Measurements from ENCODE around the gene IGLL1.

DNA sequence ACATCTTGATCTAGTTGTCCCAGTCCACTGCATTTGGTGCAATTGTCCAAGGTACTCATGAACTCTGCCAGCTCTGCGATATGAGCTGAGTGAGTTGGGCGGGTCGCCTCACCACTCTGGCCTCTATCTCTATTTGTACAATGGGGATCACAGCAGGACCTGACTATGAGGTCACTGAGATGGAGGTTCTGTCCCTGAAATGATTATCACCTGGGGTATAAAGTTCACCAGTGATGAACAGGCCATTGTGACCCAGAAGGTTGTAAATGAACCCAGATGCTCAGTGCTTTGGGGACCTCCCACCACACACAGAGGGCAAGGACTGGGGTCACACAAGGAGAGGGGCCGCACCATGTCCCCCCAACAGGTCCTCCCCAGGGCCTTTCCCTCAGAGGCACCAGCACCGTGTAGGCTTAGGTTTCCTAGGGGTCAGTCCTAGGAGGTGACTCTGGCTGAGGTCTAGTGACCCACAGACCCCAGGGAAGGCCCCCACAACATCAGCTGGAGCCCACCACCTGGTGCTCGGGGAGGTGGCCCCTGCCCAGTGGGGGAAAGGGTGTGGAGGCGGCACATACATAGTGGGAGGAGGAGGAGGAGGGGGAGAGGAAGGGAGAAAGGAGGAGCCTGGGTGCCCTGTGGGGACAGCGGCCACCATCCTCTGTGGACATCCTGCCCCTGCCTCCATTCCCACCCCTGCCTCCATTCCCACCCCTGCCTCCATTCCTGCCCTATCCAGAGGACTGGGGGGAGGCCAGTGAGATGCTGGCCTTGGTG lies 25.0 kb upstream of the IGLL1 start:
- no peak for TF ChIP-seq POLR2A (IDR thresholded peaks at IDR 0.05; ENCODE audit: low read depth, low read length)
- no peak for TF ChIP-seq SPI1 (IDR thresholded peaks at IDR 0.05; ENCODE audit: low read depth, low read length)
- TF ChIP-seq TAF1 (IDR thresholded peaks at IDR 0.05; ENCODE audit: low read depth, low read length) = no peak
